ENCODE measurements around the gene ZDHHC16.

- no peak for TF ChIP-seq CTCF (IDR thresholded peaks at IDR 0.05)
- TF ChIP-seq POLR2A (IDR thresholded peaks at IDR 0.05): no peak
Measured at GRCh38 chr10:97434557-97434956, 11.4 kb upstream of the ZDHHC16 start.
